MM.1S (cell line): ENCODE results near the gene SLC12A6.
"Not testable (repeated sequence)": the region's sequence is repeated elsewhere in the genome, so short reads cannot be mapped to it uniquely, and the experiment has no call there.

Experiments
- DNase-seq: peaks from one replicate; pipeline ENCODE4 v3.0.0-alpha.2; 2015
- H2AFZ ChIP-seq: fragments of 300-600 bp; sonication (generic); 2 replicates; pipeline ENCODE4 v1.6.0; 2016; ENCODE audit warnings: antibody characterized with exemption, low read length
- H3F3A ChIP-seq: fragments of 300-600 bp; sonication (generic); 2 replicates; pipeline ENCODE4 v1.6.1; 2016; ENCODE audit warnings: mild to moderate bottlenecking, antibody characterized with exemption, low read length, moderate library complexity, mixed read lengths; ENCODE audit not compliant: insufficient read depth
- H3K27ac ChIP-seq: fragments of 300-600 bp; sonication (generic); 2 replicates; pipeline ENCODE4 v1.5.1; 2016; ENCODE audit warnings: mild to moderate bottlenecking, low read length
- H3K27me3 ChIP-seq: fragments of 300-600 bp; sonication (generic); replicated peaks from 2 replicates; pipeline ENCODE4 v1.6.0; 2016; ENCODE audit warnings: low read length; ENCODE audit not compliant: insufficient read depth
- H3K36me3 ChIP-seq: fragments of 300-600 bp; sonication (generic); replicated peaks from 2 replicates; pipeline ENCODE4 v1.6.1; 2016; ENCODE audit warnings: mild to moderate bottlenecking, low read length, mixed read lengths; ENCODE audit not compliant: insufficient read depth
- H3K4me1 ChIP-seq: fragments of 300-600 bp; sonication (generic); 2 replicates; pipeline ENCODE4 v1.6.1; 2016; ENCODE audit warnings: low read length, mixed read lengths
- H3K4me2 ChIP-seq: fragments of 300-600 bp; sonication (generic); 2 replicates; pipeline ENCODE4 v1.6.0; 2016; ENCODE audit warnings: low read depth, low read length
- H3K4me3 ChIP-seq: fragments of 300-600 bp; sonication (generic); 2 replicates; pipeline ENCODE4 v1.5.1; 2016; ENCODE audit warnings: low read length, mixed read lengths
- H3K79me2 ChIP-seq: fragments of 300-600 bp; sonication (generic); 2 replicates; pipeline ENCODE4 v1.6.1; 2016; ENCODE audit warnings: mixed run types, low read length, mixed read lengths
- H3K9ac ChIP-seq: fragments of 300-600 bp; sonication (generic); 2 replicates; pipeline ENCODE4 v1.6.1; 2016; ENCODE audit warnings: low read length, mixed read lengths
- H3K9me2 ChIP-seq: fragments of 300-600 bp; sonication (generic); replicated peaks from 2 replicates; pipeline ENCODE4 v1.6.1; 2016; ENCODE audit warnings: mild to moderate bottlenecking, low read length, mixed read lengths; ENCODE audit not compliant: insufficient read depth
- H3K9me3 ChIP-seq: fragments of 300-600 bp; sonication (generic); replicated peaks from 2 replicates; pipeline ENCODE4 v1.6.1; 2016; ENCODE audit warnings: mild to moderate bottlenecking, low read length, mixed read lengths; ENCODE audit not compliant: insufficient read depth
- H4K20me1 ChIP-seq: fragments of 300-600 bp; sonication (generic); 2 replicates; pipeline ENCODE4 v1.6.1; 2016; ENCODE audit warnings: mild to moderate bottlenecking, low read length, moderate library complexity, mixed read lengths; ENCODE audit not compliant: insufficient read depth
- CTCF ChIP-seq: fragments of 300-600 bp; sonication (generic); IDR thresholded peaks from 2 replicates; pipeline ENCODE4 v1.5.1; 2016; ENCODE audit warnings: antibody characterized with exemption, low read length, mixed read lengths
- EZH2 ChIP-seq: fragments of 300-600 bp; sonication (generic); optimal IDR thresholded peaks from 2 replicates; pipeline ENCODE3; 2017; ENCODE audit warnings: low read depth, mild to moderate bottlenecking, antibody characterized with exemption, low read length, mixed read lengths
- EZH2phosphoT487 ChIP-seq: fragments of 300-600 bp; sonication (generic); IDR thresholded peaks from 2 replicates; pipeline ENCODE4 v1.6.1; 2018; ENCODE audit warnings: antibody characterized with exemption, low read length

Gene SLC12A6

GRCh38 chr15:34357653-34358052, 20.1 kb upstream of the SLC12A6 start:
- H2AFZ ChIP-seq: no peak overlapping the region
- no peaks in the 10 kb centered on the region for H3K27me3 ChIP-seq
- no peak overlapping the region for H3K4me3 ChIP-seq
- no peaks in the 10 kb centered on the region for H3F3A ChIP-seq
- H3K4me2 ChIP-seq: no peak overlapping the region
- no peak for DNase-seq
- H3K9ac ChIP-seq: no peak overlapping the region
- H3K4me1 ChIP-seq: no peaks in the 10 kb centered on the region
- H3K9me3 ChIP-seq: no peaks in the 10 kb centered on the region
- H3K9me2 ChIP-seq: no peaks in the 10 kb centered on the region
- TF ChIP-seq EZH2 (no peak), CTCF (no peak), EZH2phosphoT487 (no peak)
- peaks cover 6% of the 10 kb centered on the region; the same call in 1 of the 2 replicates for H3K79me2 ChIP-seq
- no peak overlapping the region for H3K27ac ChIP-seq
- no peaks in the 10 kb centered on the region for H4K20me1 ChIP-seq
- no peaks in the 10 kb centered on the region for H3K36me3 ChIP-seq

- Histone ChIP-seq H3K27me3 (no peaks in the 10 kb centered on the region), H4K20me1 (no peaks in the 10 kb centered on the region), H3K4me2 (no peak overlapping the region), H3K9ac (no peak overlapping the region), H3K4me1 (no peaks in the 10 kb centered on the region), H3K9me2 (no peaks in the 10 kb centered on the region), H3K4me3 (no peak overlapping the region), H3K9me3 (no peaks in the 10 kb centered on the region), H3K36me3 (no peaks in the 10 kb centered on the region), H3K79me2 (no peaks in the 10 kb centered on the region), H3K27ac (no peak overlapping the region), H2AFZ (no peak overlapping the region), H3F3A (no peaks in the 10 kb centered on the region)
- TF ChIP-seq EZH2: no peak
- TF ChIP-seq CTCF: no peak
- TF ChIP-seq EZH2phosphoT487: no peak
- no peak for DNase-seq
Measured at GRCh38 chr15:34355241-34355640, 17.7 kb upstream of the SLC12A6 start.

DNA sequence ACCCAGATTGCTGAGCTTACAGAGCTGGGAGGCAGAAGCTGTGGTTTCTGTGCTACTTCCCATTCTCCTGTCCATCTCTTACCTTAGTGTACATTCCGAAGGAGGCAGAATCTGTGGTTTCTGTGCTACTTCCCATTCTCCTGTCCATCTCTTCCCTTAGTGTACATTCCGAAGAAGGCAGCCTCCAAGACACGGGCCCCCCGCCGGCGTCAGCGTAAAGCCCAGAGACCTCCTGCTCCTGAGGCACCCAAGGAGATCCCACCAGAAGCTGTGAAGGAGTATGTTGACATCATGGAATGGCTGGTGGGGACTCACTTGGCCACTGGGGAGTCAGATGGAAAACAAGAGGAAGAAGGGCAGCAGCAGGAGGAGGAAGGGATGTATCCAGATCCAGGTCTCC, 16.7 kb upstream of the SLC12A6 start:
- no peaks in the 10 kb centered on the region for H3K9me3 ChIP-seq
- no peak for DNase-seq
- H3K4me3 ChIP-seq: no peak overlapping the region
- no peak overlapping the region for H3K4me2 ChIP-seq
- no peak overlapping the region for H2AFZ ChIP-seq
- H3K27ac ChIP-seq: no peak overlapping the region
- H3K9me2 ChIP-seq: no peaks in the 10 kb centered on the region
- no peaks in the 10 kb centered on the region for H3F3A ChIP-seq
- no peak overlapping the region for H3K9ac ChIP-seq
- no peaks in the 10 kb centered on the region for H3K27me3 ChIP-seq
- H3K36me3 ChIP-seq: no peaks in the 10 kb centered on the region
- no peaks in the 10 kb centered on the region for H3K4me1 ChIP-seq
- no peaks in the 10 kb centered on the region for H3K79me2 ChIP-seq
- TF ChIP-seq EZH2phosphoT487: no peak
- H4K20me1 ChIP-seq: no peaks in the 10 kb centered on the region

DNA sequence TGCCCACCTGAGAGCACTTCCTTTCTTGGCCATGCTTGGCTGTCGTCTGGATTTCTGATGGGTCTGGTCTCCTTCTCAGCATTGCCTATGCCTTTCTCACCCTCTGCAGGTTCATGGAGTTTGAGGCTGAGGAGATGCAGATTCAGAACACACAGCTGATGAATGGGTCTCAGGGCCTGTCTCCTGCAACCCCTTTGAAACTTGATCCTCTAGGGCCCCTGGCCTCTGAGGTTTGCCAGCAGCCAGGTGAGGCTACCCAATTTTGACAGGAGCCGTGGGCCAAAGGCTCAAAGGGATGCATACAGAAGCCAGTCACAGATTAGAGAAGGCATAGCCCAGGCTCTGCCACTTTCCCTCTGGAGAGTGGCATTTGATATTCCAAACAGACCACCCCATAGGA, 16.0 kb upstream of the SLC12A6 start:
- Histone ChIP-seq H3K4me1 (no peaks in the 10 kb centered on the region), H3K9me2 (no peaks in the 10 kb centered on the region), H3K9me3 (no peaks in the 10 kb centered on the region), H3K9ac (no peak overlapping the region), H3K27ac (no peak overlapping the region), H4K20me1 (no peaks in the 10 kb centered on the region), H3F3A (no peaks in the 10 kb centered on the region), H3K79me2 (no peaks in the 10 kb centered on the region), H2AFZ (no peak overlapping the region), H3K36me3 (no peaks in the 10 kb centered on the region), H3K27me3 (no peaks in the 10 kb centered on the region), H3K4me2 (no peak overlapping the region), H3K4me3 (no peak overlapping the region)
- DNase-seq: no peak
- TF ChIP-seq CTCF (no peak), EZH2phosphoT487 (no peak), EZH2 (no peak)

DNA sequence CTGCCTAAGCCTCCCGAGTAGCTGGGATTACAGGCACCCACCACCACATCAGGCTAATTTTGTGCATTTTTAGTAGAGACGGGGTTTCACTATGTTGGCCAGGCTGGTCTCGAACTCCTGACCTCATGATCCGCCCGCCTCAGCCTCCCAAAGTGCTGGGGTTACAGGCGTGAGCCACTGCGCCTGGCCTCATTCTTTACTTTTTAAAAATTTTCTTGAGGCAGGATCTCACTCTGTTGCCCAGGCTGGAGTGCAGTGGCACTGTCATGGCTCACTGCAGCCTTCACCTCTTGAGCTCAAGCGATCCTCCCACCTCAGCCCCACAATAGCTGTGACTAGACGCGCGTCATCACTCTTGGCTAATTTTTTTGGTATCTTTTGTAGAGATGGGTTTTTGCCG, 15.4 kb upstream of the SLC12A6 start:
- not testable (repeated sequence) for H3K27ac ChIP-seq, H3K79me2 ChIP-seq, H3K9me3 ChIP-seq, H3K4me2 ChIP-seq, H3K4me3 ChIP-seq, H3K9ac ChIP-seq, H4K20me1 ChIP-seq, H3K27me3 ChIP-seq, H3K36me3 ChIP-seq, H3K9me2 ChIP-seq, H3F3A ChIP-seq, H3K4me1 ChIP-seq, DNase-seq, H2AFZ ChIP-seq
